ENCODE data around the gene TRMT6. TPM values are rescaled to one million over a fixed set of nuclear protein-coding genes. Genes with fewer than 3 reads are reported as not detected.

TRMT6 gene
- total and polyA plus RNA-seq, 10 of the 15 experiments (the other 5 are each of a cell fraction or from before 2014, with no cell fraction given): 18.2 to 35.5 (median 22.6) TPM

DNA sequence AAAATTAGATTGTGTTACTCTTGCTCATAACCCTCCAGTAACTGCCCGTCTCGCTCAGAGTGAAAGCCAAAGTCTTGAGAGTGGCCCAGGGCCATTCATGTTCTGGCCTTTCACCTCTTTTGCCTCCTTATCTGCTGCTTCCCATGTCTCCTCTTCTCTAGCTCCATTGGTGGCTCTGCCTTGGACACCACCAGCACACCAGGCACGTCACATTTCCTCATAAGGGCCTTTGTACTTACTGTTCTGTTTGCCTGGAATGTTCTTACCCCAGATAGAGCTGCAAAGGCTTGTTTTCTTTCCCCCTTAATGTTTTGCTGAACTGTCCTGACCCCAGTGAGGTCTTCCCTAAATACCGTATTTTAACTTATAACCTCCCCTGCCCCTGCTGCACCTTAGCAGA lies 29.5 kb upstream of the TRMT6 start:
- no peak for FAIRE-seq

More for the DNA sequence above, 29.5 kb upstream of the TRMT6 start:
- in situ Hi-C loops (cut with MboI) (no loop called here), intact Hi-C loops (cut with micrococcal nuclease; ENCODE audit: unreplicated experiment) (no loop called here)
- Histone ChIP-seq H3K27ac (ENCODE audit: control insufficient read depth, insufficient read depth) (no peak overlapping the region), H3K9me3 (replicated peaks; ENCODE audit: control insufficient read depth, insufficient read depth, low read length) (no peaks in the 10 kb centered on the region), H4K20me1 (ENCODE audit: control insufficient read depth, insufficient read depth) (no peaks in the 10 kb centered on the region), H3K36me3 (ENCODE audit: control insufficient read depth in 2 of 2, insufficient read depth in 2 of 2, low read length in 1 of 2) (peaks cover 4 to 26% of the 10 kb centered on the region in 2 experiments; a peak in 3 of 4 replicates), H3K4me1 (ENCODE audit: control insufficient read depth, insufficient read depth, low read length) (no peaks in the 10 kb centered on the region), H3K4me3 (no peak overlapping the region), H3K27me3 (replicated peaks in 1 of 2; ENCODE audit: control insufficient read depth in 2 of 2, insufficient read depth in 2 of 2, low read length in 1 of 2) (no peaks in the 10 kb centered on the region), H3K9ac (ENCODE audit: control insufficient read depth, insufficient read depth, low read length) (no peak overlapping the region), H3K79me2 (ENCODE audit: control insufficient read depth, insufficient read depth, low read length) (no peaks in the 10 kb centered on the region), H2AFZ (ENCODE audit: control insufficient read depth, low read depth, low read length) (no peak overlapping the region), H3K4me2 (ENCODE audit: control insufficient read depth, insufficient read depth) (no peak overlapping the region)
- no TSS peak for BruUV-seq (replicated peaks)
- POLR2A ChIA-PET: no interaction called here
- SMC1A ChIA-PET (ENCODE audit: uncharacterized antibody, unreplicated experiment): no interaction called here
- CTCF ChIA-PET: interaction anchor here (1.3 kb wide), 1 partner anchor 12 kb away, joined by 3 read pairs; no protein-coding TSS in a partner anchor
- ATAC-seq: no peak
- RAD21 ChIA-PET (ENCODE audit: unreplicated experiment): no interaction called here
- WGBS (ENCODE audit: insufficient coverage, insufficient replicate concordance, low lambda C conversion rate, missing lambda C conversion rate): 96% methylated on average over 4 of the region's 4 CpGs
- no peak for TF ChIP-seq ZNF217 (IDR thresholded peaks at IDR 0.05)
- no peak for TF ChIP-seq ZNF207 (IDR thresholded peaks at IDR 0.05; ENCODE audit: borderline replicate concordance)
- TF ChIP-seq, protein P1, sequence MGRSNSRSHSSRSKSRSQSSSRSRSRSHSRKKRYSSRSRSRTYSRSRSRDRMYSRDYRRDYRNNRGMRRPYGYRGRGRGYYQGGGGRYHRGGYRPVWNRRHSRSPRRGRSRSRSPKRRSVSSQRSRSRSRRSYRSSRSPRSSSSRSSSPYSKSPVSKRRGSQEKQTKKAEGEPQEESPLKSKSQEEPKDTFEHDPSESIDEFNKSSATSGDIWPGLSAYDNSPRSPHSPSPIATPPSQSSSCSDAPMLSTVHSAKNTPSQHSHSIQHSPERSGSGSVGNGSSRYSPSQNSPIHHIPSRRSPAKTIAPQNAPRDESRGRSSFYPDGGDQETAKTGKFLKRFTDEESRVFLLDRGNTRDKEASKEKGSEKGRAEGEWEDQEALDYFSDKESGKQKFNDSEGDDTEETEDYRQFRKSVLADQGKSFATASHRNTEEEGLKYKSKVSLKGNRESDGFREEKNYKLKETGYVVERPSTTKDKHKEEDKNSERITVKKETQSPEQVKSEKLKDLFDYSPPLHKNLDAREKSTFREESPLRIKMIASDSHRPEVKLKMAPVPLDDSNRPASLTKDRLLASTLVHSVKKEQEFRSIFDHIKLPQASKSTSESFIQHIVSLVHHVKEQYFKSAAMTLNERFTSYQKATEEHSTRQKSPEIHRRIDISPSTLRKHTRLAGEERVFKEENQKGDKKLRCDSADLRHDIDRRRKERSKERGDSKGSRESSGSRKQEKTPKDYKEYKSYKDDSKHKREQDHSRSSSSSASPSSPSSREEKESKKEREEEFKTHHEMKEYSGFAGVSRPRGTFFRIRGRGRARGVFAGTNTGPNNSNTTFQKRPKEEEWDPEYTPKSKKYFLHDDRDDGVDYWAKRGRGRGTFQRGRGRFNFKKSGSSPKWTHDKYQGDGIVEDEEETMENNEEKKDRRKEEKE (IDR thresholded peaks at IDR 0.05): no peak
- no peak for TF ChIP-seq IRF4 (IDR thresholded peaks at IDR 0.05; ENCODE audit: low read depth, low read length)
- no peak for TF ChIP-seq DPF2 (IDR thresholded peaks at IDR 0.05)
- TF ChIP-seq MTA3 (IDR thresholded peaks at IDR 0.05; ENCODE audit: borderline replicate concordance, low read length): no peak
- no peak for TF ChIP-seq PAX5 (IDR thresholded peaks at IDR 0.05; ENCODE audit: borderline replicate concordance, low read depth, low read length)
- TF ChIP-seq ZNF622 (IDR thresholded peaks at IDR 0.05): no peak
- TF ChIP-seq, protein P2, sequence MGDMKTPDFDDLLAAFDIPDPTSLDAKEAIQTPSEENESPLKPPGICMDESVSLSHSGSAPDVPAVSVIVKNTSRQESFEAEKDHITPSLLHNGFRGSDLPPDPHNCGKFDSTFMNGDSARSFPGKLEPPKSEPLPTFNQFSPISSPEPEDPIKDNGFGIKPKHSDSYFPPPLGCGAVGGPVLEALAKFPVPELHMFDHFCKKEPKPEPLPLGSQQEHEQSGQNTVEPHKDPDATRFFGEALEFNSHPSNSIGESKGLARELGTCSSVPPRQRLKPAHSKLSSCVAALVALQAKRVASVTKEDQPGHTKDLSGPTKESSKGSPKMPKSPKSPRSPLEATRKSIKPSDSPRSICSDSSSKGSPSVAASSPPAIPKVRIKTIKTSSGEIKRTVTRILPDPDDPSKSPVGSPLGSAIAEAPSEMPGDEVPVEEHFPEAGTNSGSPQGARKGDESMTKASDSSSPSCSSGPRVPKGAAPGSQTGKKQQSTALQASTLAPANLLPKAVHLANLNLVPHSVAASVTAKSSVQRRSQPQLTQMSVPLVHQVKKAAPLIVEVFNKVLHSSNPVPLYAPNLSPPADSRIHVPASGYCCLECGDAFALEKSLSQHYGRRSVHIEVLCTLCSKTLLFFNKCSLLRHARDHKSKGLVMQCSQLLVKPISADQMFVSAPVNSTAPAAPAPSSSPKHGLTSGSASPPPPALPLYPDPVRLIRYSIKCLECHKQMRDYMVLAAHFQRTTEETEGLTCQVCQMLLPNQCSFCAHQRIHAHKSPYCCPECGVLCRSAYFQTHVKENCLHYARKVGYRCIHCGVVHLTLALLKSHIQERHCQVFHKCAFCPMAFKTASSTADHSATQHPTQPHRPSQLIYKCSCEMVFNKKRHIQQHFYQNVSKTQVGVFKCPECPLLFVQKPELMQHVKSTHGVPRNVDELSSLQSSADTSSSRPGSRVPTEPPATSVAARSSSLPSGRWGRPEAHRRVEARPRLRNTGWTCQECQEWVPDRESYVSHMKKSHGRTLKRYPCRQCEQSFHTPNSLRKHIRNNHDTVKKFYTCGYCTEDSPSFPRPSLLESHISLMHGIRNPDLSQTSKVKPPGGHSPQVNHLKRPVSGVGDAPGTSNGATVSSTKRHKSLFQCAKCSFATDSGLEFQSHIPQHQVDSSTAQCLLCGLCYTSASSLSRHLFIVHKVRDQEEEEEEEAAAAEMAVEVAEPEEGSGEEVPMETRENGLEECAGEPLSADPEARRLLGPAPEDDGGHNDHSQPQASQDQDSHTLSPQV (IDR thresholded peaks at IDR 0.05): no peak
- TF ChIP-seq RELA (IDR thresholded peaks at IDR 0.05; ENCODE audit: borderline replicate concordance, partially characterized antibody): no peak
- TF ChIP-seq NRF1 (conservative IDR thresholded peaks at IDR 0.05; ENCODE audit: low read depth, low read length): no peak
- DNase-seq (ENCODE audit: low read depth, low spot score): no peak

Data from GM12878 (cell line).